HG02759 (cell line): ENCODE data around the gene GSG1L2.
"Not testable (repeated sequence)": the region's sequence is repeated elsewhere in the genome, so short reads cannot be mapped to it uniquely, and the experiment has no call there.

Experiments used
- ATAC-seq: cut with Tn5 transposase; IDR thresholded peaks from one replicate; pipeline ENCODE4 v1.9.1; 2021; ENCODE audit warnings: mild to moderate bottlenecking, moderate library complexity; ENCODE audit not compliant: unreplicated experiment

GSG1L2 gene

GRCh38 chr17:9790889-9791876, 30.7 kb downstream of the GSG1L2 start, which contains the start of gene DHRS7C:
Gene DHRS7C (minus strand): TSS chr17:9791592. CDS start chr17:9791284, 308 bp downstream.
- ATAC-seq = no peak

- ATAC-seq = no peak
Observed at GRCh38 chr17:9790316-9790715, 31.6 kb downstream of the GSG1L2 start.

- no peak for ATAC-seq
Observed at GRCh38 chr17:9788601-9789000, 33.3 kb downstream of the GSG1L2 start.

- ATAC-seq = no peak
Observed at GRCh38 chr17:9784544-9784943, 37.3 kb downstream of the GSG1L2 start.

- not testable (repeated sequence) for ATAC-seq
Observed at GRCh38 chr17:9783465-9783864, 38.4 kb downstream of the GSG1L2 start.

GRCh38 chr17:9783050-9783449, 38.8 kb downstream of the GSG1L2 start:
- no peak for ATAC-seq

- ATAC-seq = no peak
Observed at GRCh38 chr17:9780552-9780951, 41.3 kb downstream of the GSG1L2 start.

GRCh38 chr17:9776911-9777310, 45.0 kb downstream of the GSG1L2 start:
- no peak for ATAC-seq

GRCh38 chr17:9772658-9773057, 49.2 kb downstream of the GSG1L2 start:
- no peak for ATAC-seq

GRCh38 chr17:9771465-9771864, 50.4 kb downstream of the GSG1L2 start:
- no peak for ATAC-seq

- ATAC-seq = no peak
Observed at GRCh38 chr17:9769036-9769695, 52.7 kb downstream of the GSG1L2 start.

GRCh38 chr17:9768381-9768934, 53.4 kb downstream of the GSG1L2 start:
- no peak for ATAC-seq

GRCh38 chr17:9767432-9767991, 54.4 kb downstream of the GSG1L2 start:
- ATAC-seq = no peak

GRCh38 chr17:9766970-9767369, 54.9 kb downstream of the GSG1L2 start:
- ATAC-seq = no peak

GRCh38 chr17:9765322-9765721, 56.6 kb downstream of the GSG1L2 start:
- no peak for ATAC-seq

- ATAC-seq = no peak
Observed at GRCh38 chr17:9763643-9764042, 58.2 kb downstream of the GSG1L2 start.

GRCh38 chr17:9760266-9760665, 61.6 kb downstream of the GSG1L2 start:
- no peak for ATAC-seq

- no peak for ATAC-seq
Observed at GRCh38 chr17:9755083-9755482, 66.8 kb downstream of the GSG1L2 start.
